Activated CD8-positive, alpha-beta T cell treated with anti-CD3 and anti-CD28 coated beads for 36 hours (primary cell): ENCODE data around the gene WDR55. TPM values are rescaled to one million over a fixed set of nuclear protein-coding genes. Genes with fewer than 3 reads are reported as not detected.
"Not testable (repeated sequence)": the region's sequence is repeated elsewhere in the genome, so short reads cannot be mapped to it uniquely, and the experiment has no call there.

Source experiments
- ATAC-seq: fragments of 200-7000 bp; cut with Tn5 transposase; one replicate; pipeline ENCODE4 v1.10.0; 2021; ENCODE audit warnings: mild to moderate bottlenecking, moderate library complexity
- CTCF ChIA-PET: fragments of 350-600 bp; sonication (Branson Sonifier 250); formaldehyde crosslinking; loops from one replicate; lab custom pipeline; 2021; ENCODE audit warnings: antibody characterized with exemption; lab: Charles Lee
- POLR2A ChIA-PET: fragments of 350-600 bp; sonication (Branson Sonifier 250); formaldehyde crosslinking; loops from one replicate; lab custom pipeline; 2021; ENCODE audit warnings: antibody characterized with exemption; lab: Charles Lee
- DNase-seq: peaks from one replicate; pipeline ENCODE4 v3.0.0-alpha.2; 2020
- H3K27ac Mint-ChIP-seq: one replicate; pipeline ENCODE4 v1.8.0; 2021; ENCODE audit warnings: mild to moderate bottlenecking, mixed read lengths
- H3K27me3 Mint-ChIP-seq: one replicate; pipeline ENCODE4 v1.8.0; 2021; ENCODE audit warnings: mixed read lengths
- H3K36me3 Mint-ChIP-seq: one replicate; pipeline ENCODE4 v1.8.0; 2021; ENCODE audit warnings: low read depth, mixed read lengths
- H3K4me1 Mint-ChIP-seq: one replicate; pipeline ENCODE4 v1.8.0; 2021; ENCODE audit warnings: low read depth, mixed read lengths
- H3K4me3 Mint-ChIP-seq: one replicate; pipeline ENCODE4 v1.8.0; 2021; ENCODE audit warnings: mild to moderate bottlenecking, moderate library complexity, mixed read lengths
- H3K9me3 Mint-ChIP-seq: one replicate; pipeline ENCODE4 v1.8.0; 2021; ENCODE audit warnings: mixed read lengths
- intact Hi-C: fragments of 100-400 bp; cut with micrococcal nuclease; formaldehyde crosslinking; loops from one replicate; pipeline ENCODE4 v1.10.0; 2022
- total RNA-seq, 2 experiments: library from RNA; stranded (reverse); gene quantifications; one replicate each; pipeline ENCODE4 v1.2.3, GENCODE V29; 2021
- TF ChIP-seq, protein P1 (sequence below): fragments of 200-600 bp; IDR thresholded peaks from one replicate; pipeline ENCODE4 v1.8.0; 2022; ENCODE audit warnings: antibody characterized with exemption, mild to moderate bottlenecking

Gene WDR55
- total RNA-seq, 2 experiments from 2014 or later: 30.1 to 31.8 TPM

DNA sequence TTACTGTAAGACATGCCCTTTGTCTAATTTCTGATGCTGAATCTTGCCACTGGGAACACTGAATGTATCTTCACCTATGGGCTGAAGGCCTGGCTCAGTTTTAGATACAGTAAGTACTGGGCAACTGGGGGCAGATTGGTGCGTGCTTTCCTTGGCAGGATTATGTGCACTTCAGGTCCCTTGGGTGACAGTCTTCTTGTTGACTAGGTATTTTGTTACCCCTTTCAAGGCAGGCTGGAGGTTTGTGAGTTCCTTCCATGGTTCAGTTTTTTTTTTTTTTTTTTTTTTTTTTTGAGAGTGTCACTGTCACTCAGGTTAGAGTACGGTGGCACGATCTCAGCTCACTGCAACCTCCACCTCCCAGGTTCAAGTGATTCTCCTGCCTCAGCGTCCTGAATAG is 43.1 kb downstream of the WDR55 start:
- no peak for DNase-seq
- H3K4me3 Mint-ChIP-seq: no peak overlapping the region
- ChIA-PET POLR2A (interaction anchor here (0.5 to 1.3 kb wide), 4 partner anchors 11 to 435 kb away, joined by 3 read pairs; partner anchors contain the start of genes IK and NDUFA2), CTCF (no interaction called here)
- H3K27ac Mint-ChIP-seq: no peak overlapping the region
- no peaks in the 10 kb centered on the region for H3K9me3 Mint-ChIP-seq
- intact Hi-C loops: loop anchor here (10.0 kb wide), 1 partner anchor 143 kb away; the partner anchor contains the start of genes APBB3 and SLC35A4
- no peak for ATAC-seq
- H3K4me1 Mint-ChIP-seq: peaks cover 12% of the 10 kb centered on the region
- TF ChIP-seq, protein P1, sequence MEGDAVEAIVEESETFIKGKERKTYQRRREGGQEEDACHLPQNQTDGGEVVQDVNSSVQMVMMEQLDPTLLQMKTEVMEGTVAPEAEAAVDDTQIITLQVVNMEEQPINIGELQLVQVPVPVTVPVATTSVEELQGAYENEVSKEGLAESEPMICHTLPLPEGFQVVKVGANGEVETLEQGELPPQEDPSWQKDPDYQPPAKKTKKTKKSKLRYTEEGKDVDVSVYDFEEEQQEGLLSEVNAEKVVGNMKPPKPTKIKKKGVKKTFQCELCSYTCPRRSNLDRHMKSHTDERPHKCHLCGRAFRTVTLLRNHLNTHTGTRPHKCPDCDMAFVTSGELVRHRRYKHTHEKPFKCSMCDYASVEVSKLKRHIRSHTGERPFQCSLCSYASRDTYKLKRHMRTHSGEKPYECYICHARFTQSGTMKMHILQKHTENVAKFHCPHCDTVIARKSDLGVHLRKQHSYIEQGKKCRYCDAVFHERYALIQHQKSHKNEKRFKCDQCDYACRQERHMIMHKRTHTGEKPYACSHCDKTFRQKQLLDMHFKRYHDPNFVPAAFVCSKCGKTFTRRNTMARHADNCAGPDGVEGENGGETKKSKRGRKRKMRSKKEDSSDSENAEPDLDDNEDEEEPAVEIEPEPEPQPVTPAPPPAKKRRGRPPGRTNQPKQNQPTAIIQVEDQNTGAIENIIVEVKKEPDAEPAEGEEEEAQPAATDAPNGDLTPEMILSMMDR: no peak
- H3K36me3 Mint-ChIP-seq: peaks cover 34% of the 10 kb centered on the region
- H3K27me3 Mint-ChIP-seq: peaks cover 2% of the 10 kb centered on the region

DNA sequence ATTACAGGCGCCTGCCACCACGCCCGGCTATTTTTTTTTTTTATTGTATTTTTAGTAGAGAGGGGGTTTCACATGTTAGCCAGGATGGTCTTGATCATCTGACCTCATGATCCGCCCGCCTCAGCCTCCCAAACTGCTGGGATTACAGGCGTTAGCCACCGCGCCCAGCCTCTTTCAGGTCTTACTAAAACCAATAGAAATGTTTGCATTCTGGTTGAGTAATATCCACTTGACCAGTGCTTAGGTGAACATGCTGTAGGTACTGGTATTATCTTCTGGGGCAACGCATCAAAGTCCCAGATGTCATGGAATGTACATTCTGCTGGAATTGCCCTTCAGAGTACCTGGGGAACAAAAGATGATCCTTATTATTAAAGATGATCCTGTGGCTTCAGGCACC is 44.1 kb downstream of the WDR55 start:
- ChIA-PET CTCF (interaction anchor here (1.2 to 1.6 kb wide), 2 partner anchors 7 to 9 kb away, joined by 4 to 10 read pairs; partner anchors contain the start of gene ZMAT2), POLR2A (interaction anchor here (1.1 to 2.4 kb wide), 3 partner anchors 12 to 67 kb away, joined by 3 to 7 read pairs (median 3); partner anchors contain the start of genes IK and NDUFA2)
- Mint-ChIP-seq H3K4me1 (peaks cover 16% of the 10 kb centered on the region), H3K36me3 (peaks cover 28% of the 10 kb centered on the region)
- H3K4me3 Mint-ChIP-seq, H3K27ac Mint-ChIP-seq, H3K9me3 Mint-ChIP-seq, H3K27me3 Mint-ChIP-seq, DNase-seq, ATAC-seq: not testable (repeated sequence)
- intact Hi-C loops: loop anchor here (10.0 kb wide), 1 partner anchor 144 kb away; the partner anchor contains the start of genes APBB3 and SLC35A4

GRCh38 chr5:140710899-140711552 is 46.3 kb downstream of the WDR55 start:
- ChIA-PET POLR2A (interaction anchor here (0.6 to 2.4 kb wide), 11 partner anchors 8 to 308 kb away, joined by 3 to 13 read pairs (median 5); partner anchors contain the start of genes HARS1, HARS2, NDUFA2 and ZMAT2), CTCF (interaction anchor here (0.8 to 2.1 kb wide), 7 partner anchors 9 to 338 kb away, joined by 3 to 10 read pairs (median 4); partner anchors contain the start of genes HARS1, HARS2, IK and PCDHA1)
- peak overlapping the region; percentile 97 for H3K27ac Mint-ChIP-seq
- TF ChIP-seq, protein P1: no peak
- ATAC-seq (peak; percentile 93), DNase-seq (peak; percentile 95)
- H3K4me1 Mint-ChIP-seq: peaks cover 16% of the 10 kb centered on the region
- no peaks in the 10 kb centered on the region for H3K9me3 Mint-ChIP-seq
- peaks cover 12% of the 10 kb centered on the region for H3K36me3 Mint-ChIP-seq
- intact Hi-C loops: loop anchor here (10.0 kb wide), 2 partner anchors 306 to 346 kb away; partner anchors contain the start of genes ANKHD1 and SLC4A9
- H3K27me3 Mint-ChIP-seq: peaks cover 2% of the 10 kb centered on the region
- H3K4me3 Mint-ChIP-seq: peak overlapping the region; percentile 99

DNA sequence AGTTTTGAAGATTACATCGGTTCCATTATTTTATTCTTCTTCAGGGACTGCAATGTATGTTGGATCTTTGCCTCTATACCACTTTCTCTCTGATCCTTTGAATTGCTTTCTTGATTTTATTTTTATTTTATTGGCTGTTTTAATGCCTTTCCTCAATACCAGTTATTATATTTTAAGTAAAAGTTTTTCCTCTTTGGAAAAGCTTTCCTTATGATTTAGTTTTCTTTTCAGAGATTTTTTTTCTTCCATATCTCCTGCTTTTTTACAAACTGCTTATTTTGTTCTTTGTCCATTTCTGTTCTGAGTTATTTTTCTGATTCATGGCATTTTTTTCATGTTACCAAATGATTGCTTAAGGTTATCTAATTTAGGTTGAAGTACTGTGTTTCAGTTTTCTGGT is 47.1 kb downstream of the WDR55 start:
- Mint-ChIP-seq H3K27ac (peak overlapping the region; percentile 97), H3K4me1 (peaks cover 16% of the 10 kb centered on the region), H3K9me3 (no peaks in the 10 kb centered on the region), H3K36me3 (peaks cover 9% of the 10 kb centered on the region), H3K4me3 (peak overlapping the region; percentile 99), H3K27me3 (peaks cover 2% of the 10 kb centered on the region)
- TF ChIP-seq, protein P1: no peak
- DNase-seq (no peak), ATAC-seq (no peak)
- intact Hi-C loops: loop anchor here (10.0 kb wide), 2 partner anchors 307 to 347 kb away; partner anchors contain the start of genes ANKHD1 and SLC4A9
- POLR2A ChIA-PET: interaction anchor here (1.3 to 2.2 kb wide), 4 partner anchors 15 to 68 kb away, joined by 3 to 13 read pairs (median 6); partner anchors contain the start of genes HARS1 and HARS2
- CTCF ChIA-PET: interaction anchor here (0.9 to 2.1 kb wide), 4 partner anchors 8 to 339 kb away, joined by 3 to 10 read pairs (median 8); partner anchors contain the start of gene IK

DNA sequence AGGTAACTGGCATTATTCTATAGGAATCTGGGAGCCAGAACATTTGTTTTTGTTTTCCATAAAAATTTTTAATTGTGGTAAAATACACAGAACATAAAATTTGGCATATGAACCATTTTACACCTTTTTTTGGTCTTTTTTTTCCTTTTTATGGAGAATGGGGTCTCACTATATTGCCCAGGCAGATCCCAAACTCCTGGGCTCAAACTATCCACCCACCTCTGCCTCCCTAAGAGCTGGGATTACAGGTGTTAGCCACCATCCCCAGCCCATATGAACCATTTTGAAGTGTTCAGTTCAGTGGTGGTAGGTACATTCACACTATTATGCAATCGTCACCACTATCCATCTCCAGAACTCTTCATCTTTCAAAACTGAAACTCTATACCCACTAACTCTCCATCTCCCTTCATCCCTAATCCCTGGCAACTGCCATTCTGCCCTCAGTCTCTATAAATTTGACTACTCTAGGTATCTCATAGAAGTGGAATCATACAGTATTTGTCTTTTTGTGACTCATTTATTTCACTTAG is 48.9 kb downstream of the WDR55 start:
- no peak overlapping the region for H3K27ac Mint-ChIP-seq
- CTCF ChIA-PET: no interaction called here
- TF ChIP-seq, protein P1: no peak
- no peaks in the 10 kb centered on the region for H3K9me3 Mint-ChIP-seq
- H3K4me3 Mint-ChIP-seq: no peak overlapping the region
- intact Hi-C loops: loop anchor here (10.0 kb wide), 2 partner anchors 309 to 349 kb away; partner anchors contain the start of genes ANKHD1 and SLC4A9
- H3K4me1 Mint-ChIP-seq: peaks cover 16% of the 10 kb centered on the region
- POLR2A ChIA-PET: no interaction called here
- H3K27me3 Mint-ChIP-seq: peaks cover 2% of the 10 kb centered on the region
- ATAC-seq: no peak
- H3K36me3 Mint-ChIP-seq: peaks cover 2% of the 10 kb centered on the region
- DNase-seq: no peak

GRCh38 chr5:140716238-140716637 is 51.5 kb downstream of the WDR55 start:
- POLR2A ChIA-PET, ATAC-seq, DNase-seq, H3K27ac Mint-ChIP-seq, H3K4me3 Mint-ChIP-seq, H3K4me1 Mint-ChIP-seq, H3K9me3 Mint-ChIP-seq, CTCF ChIA-PET, H3K36me3 Mint-ChIP-seq, H3K27me3 Mint-ChIP-seq: not testable (repeated sequence)
- intact Hi-C loops: loop anchor here (10.0 kb wide), 2 partner anchors 311 to 351 kb away; partner anchors contain the start of genes ANKHD1 and SLC4A9
